Right atrium auricular region (tissue), 2 donors: ENCODE measurements around the gene RTL1. TPM values are rescaled to one million over a fixed set of nuclear protein-coding genes. Genes with fewer than 3 reads are reported as not detected.

Source experiments
- DNase-seq: peaks from one replicate; pipeline ENCODE4 v3.0.0-alpha.2; 2019; ENCODE audit warnings: low spot score
- H3K27ac ChIP-seq, 2 donors: fragments of 200-600 bp; sonication (generic); 1 replicate in 1 of 2; 2 replicates in 1 of 2; pipeline ENCODE4 v1.5.1; 2016 to 2019
- H3K27me3 ChIP-seq, 2 donors: fragments of 200-600 bp; sonication (generic); one replicate each; pipeline versions ENCODE4 v1.5.1 to v1.6.0; 2017 to 2019
- H3K36me3 ChIP-seq: fragments of 200-600 bp; sonication (generic); one replicate; pipeline ENCODE4 v1.5.1; 2016
- H3K4me1 ChIP-seq, 2 donors: fragments of 200-600 bp; sonication (generic); one replicate each; pipeline versions ENCODE4 v1.5.1 to v1.6.0; 2017 to 2019
- H3K4me3 ChIP-seq, 2 donors: fragments of 200-600 bp; sonication (generic); 1 replicate in 1 of 2; 2 replicates in 1 of 2; pipeline ENCODE4 v1.5.1; 2017 to 2019; ENCODE audit warnings: mild to moderate bottlenecking in 1 of 2, moderate library complexity in 1 of 2
- H3K9me3 ChIP-seq, 2 donors: fragments of 200-600 bp; sonication (generic); one replicate each; pipeline ENCODE4 v1.5.1; 2019
- total RNA-seq, 2 donors: library from RNA; depleted of rRNA; stranded (reverse); fragments of >200 nt; gene quantifications; one replicate each; pipeline ENCODE4 v1.1.0, GENCODE V29; 2016
- TF ChIP-seq, protein P1 (sequence below), 2 donors: fragments of 200-600 bp; sonication (generic); IDR thresholded peaks; one replicate each; pipeline ENCODE4 v1.5.1; 2019; ENCODE audit warnings: antibody characterized with exemption in 2 of 2

RTL1 gene
- total RNA-seq, 2 donors from 2014 or later, result not detected

DNA sequence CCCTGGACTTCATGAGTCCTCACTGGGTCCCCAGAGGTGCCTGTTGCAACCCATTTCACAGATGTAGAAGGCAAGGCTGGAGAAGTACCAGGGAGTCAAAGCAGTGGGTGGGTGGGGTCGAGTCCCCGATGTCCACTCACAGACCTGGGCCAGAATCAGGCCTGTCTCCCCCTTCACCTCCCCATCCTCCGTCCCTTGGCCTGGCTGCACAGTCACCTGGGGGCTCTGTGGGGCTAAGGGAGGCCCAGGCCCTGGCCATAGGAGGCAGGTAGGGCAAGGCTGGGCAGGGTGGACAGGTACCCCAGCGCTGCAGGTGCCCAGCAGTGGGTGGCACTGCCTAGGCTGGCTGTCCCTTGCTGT, 29.5 kb downstream of the RTL1 start:
- H3K36me3 ChIP-seq, result no peaks in the 10 kb centered on the region
- no peak overlapping the region for H3K27ac ChIP-seq
- no peaks in the 10 kb centered on the region for H3K27me3 ChIP-seq
- H3K4me1 ChIP-seq, result no peaks in the 10 kb centered on the region
- DNase-seq, result no peak
- H3K4me3 ChIP-seq, result no peak overlapping the region
- TF ChIP-seq, protein P1, sequence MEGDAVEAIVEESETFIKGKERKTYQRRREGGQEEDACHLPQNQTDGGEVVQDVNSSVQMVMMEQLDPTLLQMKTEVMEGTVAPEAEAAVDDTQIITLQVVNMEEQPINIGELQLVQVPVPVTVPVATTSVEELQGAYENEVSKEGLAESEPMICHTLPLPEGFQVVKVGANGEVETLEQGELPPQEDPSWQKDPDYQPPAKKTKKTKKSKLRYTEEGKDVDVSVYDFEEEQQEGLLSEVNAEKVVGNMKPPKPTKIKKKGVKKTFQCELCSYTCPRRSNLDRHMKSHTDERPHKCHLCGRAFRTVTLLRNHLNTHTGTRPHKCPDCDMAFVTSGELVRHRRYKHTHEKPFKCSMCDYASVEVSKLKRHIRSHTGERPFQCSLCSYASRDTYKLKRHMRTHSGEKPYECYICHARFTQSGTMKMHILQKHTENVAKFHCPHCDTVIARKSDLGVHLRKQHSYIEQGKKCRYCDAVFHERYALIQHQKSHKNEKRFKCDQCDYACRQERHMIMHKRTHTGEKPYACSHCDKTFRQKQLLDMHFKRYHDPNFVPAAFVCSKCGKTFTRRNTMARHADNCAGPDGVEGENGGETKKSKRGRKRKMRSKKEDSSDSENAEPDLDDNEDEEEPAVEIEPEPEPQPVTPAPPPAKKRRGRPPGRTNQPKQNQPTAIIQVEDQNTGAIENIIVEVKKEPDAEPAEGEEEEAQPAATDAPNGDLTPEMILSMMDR (IDR thresholded peaks at IDR 0.05), result no peak
- no peaks in the 10 kb centered on the region for H3K9me3 ChIP-seq

DNA sequence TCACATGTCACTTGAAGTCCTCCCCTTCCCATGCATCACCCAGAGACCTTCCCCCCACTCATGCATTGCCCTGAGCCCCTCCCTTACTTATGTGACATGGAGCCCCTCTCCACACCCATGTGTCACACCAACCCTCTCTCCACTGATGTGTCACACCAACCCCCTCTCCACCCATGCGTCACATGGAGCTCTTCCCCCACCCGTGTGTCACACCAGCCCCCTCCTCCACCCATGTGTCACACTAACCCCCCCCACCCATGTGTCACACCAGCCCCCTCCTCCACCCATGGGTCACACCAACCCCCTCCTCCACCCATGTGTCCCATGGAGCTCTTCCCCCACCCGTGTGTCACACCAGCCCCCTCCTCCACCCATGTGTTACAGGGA, 30.4 kb downstream of the RTL1 start:
- Histone ChIP-seq H3K4me1 (no peaks in the 10 kb centered on the region), H3K27ac (no peak overlapping the region), H3K4me3 (no peak overlapping the region), H3K9me3 (no peaks in the 10 kb centered on the region), H3K27me3 (no peaks in the 10 kb centered on the region), H3K36me3 (no peaks in the 10 kb centered on the region)
- TF ChIP-seq, protein P1 (IDR thresholded peaks at IDR 0.05), result no peak
- no peak for DNase-seq

DNA sequence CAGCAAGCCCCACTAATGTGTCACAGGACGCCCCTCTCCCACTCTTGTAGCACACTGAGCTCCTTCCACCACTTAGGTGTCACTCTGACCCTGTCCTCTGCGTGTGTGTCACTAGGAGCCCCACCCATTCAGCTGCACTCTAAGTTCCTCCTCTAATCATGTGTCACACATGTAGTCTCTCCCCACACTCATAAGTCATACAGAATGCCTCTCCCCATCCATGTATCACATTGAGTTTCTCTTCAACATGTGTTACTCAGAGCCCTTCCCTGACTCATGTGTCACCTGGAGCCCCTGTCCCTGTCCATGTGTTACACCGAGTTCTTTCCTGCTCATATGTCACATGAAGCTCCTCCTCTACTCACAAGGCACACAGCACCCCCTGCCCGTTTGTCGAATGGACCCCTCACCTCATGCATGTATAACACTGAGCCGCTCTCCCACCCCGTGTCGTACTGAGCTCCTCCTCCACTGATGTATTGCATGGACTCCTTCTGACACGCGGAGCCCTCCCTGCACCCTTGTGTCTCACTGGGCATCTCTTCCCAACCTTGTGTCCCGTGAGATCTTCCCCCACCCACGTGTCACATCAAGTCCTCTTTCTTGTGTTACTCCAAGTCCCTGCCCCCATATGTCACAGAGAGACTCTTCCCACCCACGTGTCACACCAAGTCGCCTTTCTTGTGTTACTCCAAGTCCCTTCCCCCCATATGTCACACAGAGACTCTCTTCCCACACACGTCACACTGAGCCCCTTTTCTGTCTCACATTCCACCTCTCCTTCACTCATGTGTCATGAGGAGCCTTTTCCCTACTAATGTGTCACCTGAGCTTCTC, 31.0 kb downstream of the RTL1 start:
- Histone ChIP-seq H3K4me3 (no peak overlapping the region), H3K9me3 (no peaks in the 10 kb centered on the region), H3K4me1 (no peaks in the 10 kb centered on the region), H3K27me3 (no peaks in the 10 kb centered on the region), H3K27ac (no peak overlapping the region), H3K36me3 (no peaks in the 10 kb centered on the region)
- TF ChIP-seq, protein P1 (IDR thresholded peaks at IDR 0.05), result no peak
- DNase-seq, result no peak

DNA sequence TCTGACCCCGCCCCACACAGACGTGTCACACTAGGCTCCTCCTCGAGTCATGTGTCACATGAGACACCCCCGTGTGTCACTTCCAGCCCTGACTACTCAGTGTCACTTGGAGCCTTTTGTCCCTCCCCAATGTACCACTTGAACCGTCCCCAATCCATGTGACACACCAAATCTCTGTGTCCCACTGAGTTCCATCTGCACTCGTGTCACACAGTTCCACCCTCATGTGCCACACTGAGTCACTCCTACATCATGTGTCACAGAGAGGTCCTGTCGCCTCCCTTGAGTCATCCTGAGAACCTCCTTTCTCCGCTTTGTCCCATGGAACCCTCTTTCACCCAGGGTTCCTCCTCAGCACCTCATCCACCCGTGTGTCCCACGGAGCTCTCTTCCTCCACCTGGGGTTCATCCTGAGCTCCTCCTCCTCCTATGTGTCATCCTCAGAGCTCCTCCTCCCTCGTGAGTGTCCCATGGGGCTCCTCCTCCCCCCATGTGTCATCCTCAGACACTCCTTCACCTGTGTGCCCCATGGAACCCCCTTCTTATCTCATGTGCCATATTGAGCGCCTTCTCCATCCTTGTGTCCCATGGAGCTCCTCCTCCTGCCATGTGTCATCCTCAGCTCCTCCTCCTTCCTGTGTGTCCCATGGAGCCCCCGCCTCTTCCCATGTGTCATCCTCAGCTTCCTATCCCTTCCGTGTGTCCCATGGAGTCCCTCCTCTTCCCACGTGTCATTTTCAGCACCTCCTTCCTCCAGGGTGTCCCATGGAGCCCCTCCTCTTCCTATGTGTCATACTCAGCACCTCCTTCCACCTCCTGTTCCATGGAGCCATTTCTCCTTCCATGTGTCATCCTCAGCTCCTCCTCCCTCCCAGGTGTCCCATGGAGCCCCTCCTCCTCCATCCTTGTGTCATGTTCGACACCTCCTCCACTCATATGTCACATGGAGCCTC, 32.0 kb downstream of the RTL1 start:
- Histone ChIP-seq H3K36me3 (no peaks in the 10 kb centered on the region), H3K9me3 (no peaks in the 10 kb centered on the region), H3K4me1 (no peaks in the 10 kb centered on the region), H3K27me3 (no peaks in the 10 kb centered on the region), H3K4me3 (no peak overlapping the region), H3K27ac (no peak overlapping the region)
- TF ChIP-seq, protein P1 (IDR thresholded peaks at IDR 0.05), result no peak
- DNase-seq, result no peak

DNA sequence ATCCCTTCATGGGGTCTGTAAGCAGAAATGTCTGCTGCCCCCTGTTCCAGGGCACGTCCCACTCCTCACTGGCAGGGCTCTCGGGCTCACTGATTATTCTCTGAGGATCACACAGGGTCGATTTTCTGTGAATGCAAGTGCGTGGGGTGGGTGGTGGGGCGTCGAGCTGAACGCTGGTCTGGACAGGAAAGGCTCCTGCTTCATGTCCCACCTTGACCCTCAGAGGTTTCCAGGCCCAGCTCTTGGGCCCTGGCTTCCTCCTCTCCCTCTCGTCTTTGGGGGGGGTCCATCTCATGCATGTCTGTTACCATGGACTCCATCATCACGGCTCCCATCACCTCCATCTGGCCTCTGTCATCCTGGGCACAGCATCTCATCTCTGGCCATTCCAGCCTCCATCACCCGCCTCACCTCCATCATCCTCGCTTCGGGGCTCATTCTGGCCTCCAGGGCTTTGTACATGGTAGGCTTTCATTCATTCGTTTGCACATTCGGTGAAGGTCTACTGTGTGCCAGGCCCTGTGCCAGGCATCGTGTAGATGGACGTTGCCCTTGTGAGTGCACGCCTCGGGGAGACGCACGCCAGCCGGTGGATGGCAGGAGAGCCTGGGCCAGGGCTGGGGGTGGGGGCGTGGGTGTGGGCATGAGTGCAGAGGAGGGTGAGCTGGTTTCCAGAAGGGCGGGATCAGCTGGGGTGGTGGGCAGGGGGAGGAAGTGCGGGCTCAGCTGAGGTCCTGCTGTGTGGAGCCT, 34.7 kb downstream of the RTL1 start:
- Histone ChIP-seq H3K27me3 (no peaks in the 10 kb centered on the region), H3K27ac (no peak overlapping the region), H3K4me1 (no peaks in the 10 kb centered on the region), H3K4me3 (no peak overlapping the region), H3K9me3 (no peaks in the 10 kb centered on the region), H3K36me3 (no peaks in the 10 kb centered on the region)
- TF ChIP-seq, protein P1 (IDR thresholded peaks at IDR 0.05), result no peak
- no peak for DNase-seq
